ENCODE measurements around the gene NOL3. TPM values are rescaled to one million over a fixed set of nuclear protein-coding genes. Genes with fewer than 3 reads are reported as not detected.

NOL3 gene
- total and polyA plus RNA-seq, 4 donors, result 3.0 to 18.0 (median 10.7) TPM

DNA sequence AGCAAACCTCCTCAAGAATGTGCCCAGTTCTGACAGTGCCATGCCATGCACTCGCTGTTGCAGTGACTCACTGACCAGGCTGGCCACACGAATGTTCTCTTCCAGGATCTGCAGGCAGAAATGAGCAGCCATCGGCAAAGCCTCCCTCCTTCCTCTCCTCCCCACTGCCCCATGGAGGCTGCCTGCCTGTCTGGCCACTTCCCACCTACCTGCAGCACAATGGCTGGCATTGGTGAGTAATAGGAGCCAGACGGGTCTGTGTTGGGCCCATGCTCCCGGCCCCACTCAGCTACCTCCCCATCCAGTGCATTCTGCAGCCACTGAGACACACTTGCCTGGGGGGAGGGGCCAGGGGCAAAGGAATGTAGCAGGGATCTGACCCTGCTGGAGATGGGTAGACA is 16.2 kb downstream of the NOL3 start:
- TF ChIP-seq, protein P1, sequence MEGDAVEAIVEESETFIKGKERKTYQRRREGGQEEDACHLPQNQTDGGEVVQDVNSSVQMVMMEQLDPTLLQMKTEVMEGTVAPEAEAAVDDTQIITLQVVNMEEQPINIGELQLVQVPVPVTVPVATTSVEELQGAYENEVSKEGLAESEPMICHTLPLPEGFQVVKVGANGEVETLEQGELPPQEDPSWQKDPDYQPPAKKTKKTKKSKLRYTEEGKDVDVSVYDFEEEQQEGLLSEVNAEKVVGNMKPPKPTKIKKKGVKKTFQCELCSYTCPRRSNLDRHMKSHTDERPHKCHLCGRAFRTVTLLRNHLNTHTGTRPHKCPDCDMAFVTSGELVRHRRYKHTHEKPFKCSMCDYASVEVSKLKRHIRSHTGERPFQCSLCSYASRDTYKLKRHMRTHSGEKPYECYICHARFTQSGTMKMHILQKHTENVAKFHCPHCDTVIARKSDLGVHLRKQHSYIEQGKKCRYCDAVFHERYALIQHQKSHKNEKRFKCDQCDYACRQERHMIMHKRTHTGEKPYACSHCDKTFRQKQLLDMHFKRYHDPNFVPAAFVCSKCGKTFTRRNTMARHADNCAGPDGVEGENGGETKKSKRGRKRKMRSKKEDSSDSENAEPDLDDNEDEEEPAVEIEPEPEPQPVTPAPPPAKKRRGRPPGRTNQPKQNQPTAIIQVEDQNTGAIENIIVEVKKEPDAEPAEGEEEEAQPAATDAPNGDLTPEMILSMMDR (IDR thresholded peaks at IDR 0.05; ENCODE audit: low read depth, low read length, missing input control), result no peak
- TF ChIP-seq GABPA (IDR thresholded peaks at IDR 0.05 in 1 of 2, conservative IDR thresholded peaks at IDR 0.05 in 1 of 2), result no peak
- TF ChIP-seq HNF4G (IDR thresholded peaks at IDR 0.05), result no peak
- no peak for TF ChIP-seq TAF1 (conservative IDR thresholded peaks at IDR 0.05)
- no peak for TF ChIP-seq NR2F2 (IDR thresholded peaks at IDR 0.05)
- TF ChIP-seq, protein P2, sequence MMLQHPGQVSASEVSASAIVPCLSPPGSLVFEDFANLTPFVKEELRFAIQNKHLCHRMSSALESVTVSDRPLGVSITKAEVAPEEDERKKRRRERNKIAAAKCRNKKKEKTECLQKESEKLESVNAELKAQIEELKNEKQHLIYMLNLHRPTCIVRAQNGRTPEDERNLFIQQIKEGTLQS (IDR thresholded peaks at IDR 0.05), result no peak
- TF ChIP-seq FOXA1 (IDR thresholded peaks at IDR 0.05), result no peak
- no peak for TF ChIP-seq SP1 (IDR thresholded peaks at IDR 0.05)
- TF ChIP-seq, protein P3, sequence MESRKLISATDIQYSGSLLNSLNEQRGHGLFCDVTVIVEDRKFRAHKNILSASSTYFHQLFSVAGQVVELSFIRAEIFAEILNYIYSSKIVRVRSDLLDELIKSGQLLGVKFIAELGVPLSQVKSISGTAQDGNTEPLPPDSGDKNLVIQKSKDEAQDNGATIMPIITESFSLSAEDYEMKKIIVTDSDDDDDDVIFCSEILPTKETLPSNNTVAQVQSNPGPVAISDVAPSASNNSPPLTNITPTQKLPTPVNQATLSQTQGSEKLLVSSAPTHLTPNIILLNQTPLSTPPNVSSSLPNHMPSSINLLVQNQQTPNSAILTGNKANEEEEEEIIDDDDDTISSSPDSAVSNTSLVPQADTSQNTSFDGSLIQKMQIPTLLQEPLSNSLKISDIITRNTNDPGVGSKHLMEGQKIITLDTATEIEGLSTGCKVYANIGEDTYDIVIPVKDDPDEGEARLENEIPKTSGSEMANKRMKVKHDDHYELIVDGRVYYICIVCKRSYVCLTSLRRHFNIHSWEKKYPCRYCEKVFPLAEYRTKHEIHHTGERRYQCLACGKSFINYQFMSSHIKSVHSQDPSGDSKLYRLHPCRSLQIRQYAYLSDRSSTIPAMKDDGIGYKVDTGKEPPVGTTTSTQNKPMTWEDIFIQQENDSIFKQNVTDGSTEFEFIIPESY (IDR thresholded peaks at IDR 0.05), result no peak
- TF ChIP-seq HNF4A (conservative IDR thresholded peaks at IDR 0.05), result no peak
- no peak for TF ChIP-seq YY1 (IDR thresholded peaks at IDR 0.05)
- H3K36me3 ChIP-seq (ENCODE audit: control insufficient read depth in 4 of 4, insufficient read depth in 3 of 4, low read depth in 1 of 4, low read length in 3 of 4), result no peaks in the 10 kb centered on the region
- DNase-seq (ENCODE audit: low spot score), result no peak
- no peaks in the 10 kb centered on the region for H3K9me3 ChIP-seq (ENCODE audit: control insufficient read depth in 4 of 4, low read length in 3 of 4)
- peaks cover 8 to 31% (median 21%) of the 10 kb centered on the region in 4 donors for H3K4me1 ChIP-seq (ENCODE audit: control insufficient read depth in 4 of 4, insufficient read depth in 4 of 4, low read length in 3 of 4)
- no peak overlapping the region for H3K4me3 ChIP-seq (ENCODE audit: low read depth in 1 of 3, low read length in 3 of 3)
- H3K9ac ChIP-seq (ENCODE audit: low read depth in 1 of 2, low read length in 2 of 2), result no peak overlapping the region
- 60% methylated on average over 5 of the region's 5 CpGs for WGBS
- no peaks in the 10 kb centered on the region for H3K27me3 ChIP-seq (ENCODE audit: control insufficient read depth in 4 of 4, insufficient read depth in 4 of 4, low read length in 3 of 4)
- H3K27ac ChIP-seq (ENCODE audit: low read depth in 1 of 2, low read length in 2 of 2), result no peak overlapping the region

DNA sequence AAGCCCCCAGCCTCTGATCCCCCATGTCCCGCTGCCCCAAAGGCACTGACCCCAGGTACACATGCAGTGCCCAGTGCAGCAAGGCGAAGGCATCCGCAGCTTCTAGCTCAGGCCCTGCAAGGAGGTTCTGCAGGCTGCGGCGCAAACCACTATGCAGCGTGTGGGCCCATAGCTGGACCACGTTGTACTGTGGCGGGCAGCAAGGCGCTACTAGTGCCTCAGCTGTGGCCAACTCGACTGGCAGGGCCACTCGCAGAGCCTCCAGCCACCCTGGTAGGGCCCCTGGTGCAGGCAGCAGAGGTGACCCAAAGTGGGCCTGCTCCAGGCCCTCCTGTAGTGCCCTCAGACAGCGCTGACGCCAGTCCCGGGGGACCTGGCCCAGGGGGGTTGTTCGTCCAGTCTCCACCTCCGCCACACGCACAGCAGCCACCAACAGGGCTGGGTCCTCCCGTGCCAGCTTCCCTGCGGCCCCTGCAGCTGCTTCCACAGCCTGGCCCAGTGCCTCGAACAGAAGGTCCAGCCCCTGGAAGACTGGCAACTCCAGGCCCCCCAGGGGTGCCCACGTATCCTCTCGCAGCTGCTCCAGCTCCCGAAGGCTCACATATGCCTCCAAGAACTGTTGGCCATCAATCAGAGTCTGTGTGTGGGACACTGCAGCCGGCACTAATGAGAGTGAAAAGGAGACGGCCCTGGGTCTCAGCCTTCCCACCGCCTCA is 17.0 kb downstream of the NOL3 start:
- WGBS, result 90% methylated on average over 26 of the region's 26 CpGs
- no peaks in the 10 kb centered on the region for H3K36me3 ChIP-seq (ENCODE audit: control insufficient read depth in 4 of 4, insufficient read depth in 3 of 4, low read depth in 1 of 4, low read length in 3 of 4)
- H3K4me3 ChIP-seq (ENCODE audit: low read depth in 1 of 3, low read length in 3 of 3), result no peak overlapping the region
- H3K27ac ChIP-seq (ENCODE audit: low read depth in 1 of 2, low read length in 2 of 2), result no peak overlapping the region
- no peaks in the 10 kb centered on the region for H3K27me3 ChIP-seq (ENCODE audit: control insufficient read depth in 4 of 4, insufficient read depth in 4 of 4, low read length in 3 of 4)
- TF ChIP-seq RAD21 (IDR thresholded peaks at IDR 0.05) (no peak), EGR1 (IDR thresholded peaks at IDR 0.05; ENCODE audit: low read depth in 2 of 2) (no peak), HNF4G (IDR thresholded peaks at IDR 0.05) (no peak), SP1 (IDR thresholded peaks at IDR 0.05) (no peak), RXRA (IDR thresholded peaks at IDR 0.05) (no peak), TAF1 (conservative IDR thresholded peaks at IDR 0.05) (no peak), GABPA (IDR thresholded peaks at IDR 0.05 in 1 of 2, conservative IDR thresholded peaks at IDR 0.05 in 1 of 2) (no peak)
- TF ChIP-seq, protein P2 (IDR thresholded peaks at IDR 0.05), result no peak
- TF ChIP-seq, protein P4, sequence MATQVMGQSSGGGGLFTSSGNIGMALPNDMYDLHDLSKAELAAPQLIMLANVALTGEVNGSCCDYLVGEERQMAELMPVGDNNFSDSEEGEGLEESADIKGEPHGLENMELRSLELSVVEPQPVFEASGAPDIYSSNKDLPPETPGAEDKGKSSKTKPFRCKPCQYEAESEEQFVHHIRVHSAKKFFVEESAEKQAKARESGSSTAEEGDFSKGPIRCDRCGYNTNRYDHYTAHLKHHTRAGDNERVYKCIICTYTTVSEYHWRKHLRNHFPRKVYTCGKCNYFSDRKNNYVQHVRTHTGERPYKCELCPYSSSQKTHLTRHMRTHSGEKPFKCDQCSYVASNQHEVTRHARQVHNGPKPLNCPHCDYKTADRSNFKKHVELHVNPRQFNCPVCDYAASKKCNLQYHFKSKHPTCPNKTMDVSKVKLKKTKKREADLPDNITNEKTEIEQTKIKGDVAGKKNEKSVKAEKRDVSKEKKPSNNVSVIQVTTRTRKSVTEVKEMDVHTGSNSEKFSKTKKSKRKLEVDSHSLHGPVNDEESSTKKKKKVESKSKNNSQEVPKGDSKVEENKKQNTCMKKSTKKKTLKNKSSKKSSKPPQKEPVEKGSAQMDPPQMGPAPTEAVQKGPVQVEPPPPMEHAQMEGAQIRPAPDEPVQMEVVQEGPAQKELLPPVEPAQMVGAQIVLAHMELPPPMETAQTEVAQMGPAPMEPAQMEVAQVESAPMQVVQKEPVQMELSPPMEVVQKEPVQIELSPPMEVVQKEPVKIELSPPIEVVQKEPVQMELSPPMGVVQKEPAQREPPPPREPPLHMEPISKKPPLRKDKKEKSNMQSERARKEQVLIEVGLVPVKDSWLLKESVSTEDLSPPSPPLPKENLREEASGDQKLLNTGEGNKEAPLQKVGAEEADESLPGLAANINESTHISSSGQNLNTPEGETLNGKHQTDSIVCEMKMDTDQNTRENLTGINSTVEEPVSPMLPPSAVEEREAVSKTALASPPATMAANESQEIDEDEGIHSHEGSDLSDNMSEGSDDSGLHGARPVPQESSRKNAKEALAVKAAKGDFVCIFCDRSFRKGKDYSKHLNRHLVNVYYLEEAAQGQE (IDR thresholded peaks at IDR 0.05), result no peak
- peaks cover 9 to 34% (median 24%) of the 10 kb centered on the region in 4 donors for H3K4me1 ChIP-seq (ENCODE audit: control insufficient read depth in 4 of 4, insufficient read depth in 4 of 4, low read length in 3 of 4)
- no peak overlapping the region for H3K9ac ChIP-seq (ENCODE audit: low read depth in 1 of 2, low read length in 2 of 2)
- no peak for DNase-seq (ENCODE audit: low spot score)
- H3K9me3 ChIP-seq (ENCODE audit: control insufficient read depth in 4 of 4, low read length in 3 of 4), result no peaks in the 10 kb centered on the region

Data from liver (tissue), 9 donors.